Measurements from ENCODE around the gene OR6N2. TPM values are rescaled to one million over a fixed set of nuclear protein-coding genes. Genes with fewer than 3 reads are reported as not detected.

The OR6N2 gene
- total and polyA plus RNA-seq, 2 donors from 2014 or later = not detected

GRCh38 chr1:158814970-158815369 is 34.0 kb upstream of the OR6N2 start:
- intact Hi-C loops (cut with DNase I) = no loop called here
- no peak overlapping the region for H3K9ac ChIP-seq (ENCODE audit: low read length in 3 of 3)
- no peaks in the 10 kb centered on the region for H3K4me1 ChIP-seq (ENCODE audit: control insufficient read depth in 2 of 3, insufficient read depth in 2 of 3, low read depth in 1 of 3, low read length in 3 of 3)
- H3K27ac ChIP-seq (ENCODE audit: low read depth in 2 of 2, low read length in 2 of 2) = no peak overlapping the region
- no peak for TF ChIP-seq CTCF (IDR thresholded peaks at IDR 0.05; ENCODE audit: borderline replicate concordance, extremely low read depth, insufficient read depth)
- no peaks in the 10 kb centered on the region for H3K36me3 ChIP-seq (ENCODE audit: control insufficient read depth in 2 of 3, insufficient read depth in 3 of 3, low read length in 3 of 3)
- DNase-seq (no peak), FAIRE-seq (no peak)
- no peaks in the 10 kb centered on the region for H3K27me3 ChIP-seq (ENCODE audit: control insufficient read depth, insufficient read depth, low read length)
- H3K4me3 ChIP-seq (ENCODE audit: low read length in 3 of 3) = no peak overlapping the region
- no peaks in the 10 kb centered on the region for H3K9me3 ChIP-seq (ENCODE audit: control insufficient read depth in 2 of 3, insufficient read depth in 1 of 3, low read length in 3 of 3)

GRCh38 chr1:158813164-158813563 is 32.2 kb upstream of the OR6N2 start:
- no peak for TF ChIP-seq CTCF (IDR thresholded peaks at IDR 0.05; ENCODE audit: borderline replicate concordance, extremely low read depth, insufficient read depth)

DNA sequence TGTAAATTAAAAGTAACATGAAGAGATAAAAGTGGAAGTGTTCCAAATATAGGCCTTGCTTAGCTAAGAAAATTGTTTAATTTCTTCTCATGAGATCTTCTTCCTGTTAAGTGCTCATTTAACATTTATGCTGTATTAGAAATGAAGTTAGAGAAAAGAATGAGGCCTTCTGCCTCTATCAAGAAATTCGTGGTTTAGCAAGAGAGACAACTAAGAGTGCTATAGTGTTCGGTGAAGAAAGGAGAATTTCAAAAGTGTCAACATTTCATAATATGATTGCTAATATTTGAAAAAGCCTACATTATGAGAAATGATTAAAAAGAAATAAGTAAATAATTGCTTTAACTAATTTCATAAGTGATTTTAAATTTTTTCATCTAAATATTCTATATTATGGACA is 31.3 kb upstream of the OR6N2 start:
- Histone ChIP-seq H3K36me3 (ENCODE audit: control insufficient read depth in 2 of 3, insufficient read depth in 3 of 3, low read length in 3 of 3) (no peaks in the 10 kb centered on the region), H3K4me1 (ENCODE audit: control insufficient read depth in 2 of 3, insufficient read depth in 2 of 3, low read depth in 1 of 3, low read length in 3 of 3) (no peaks in the 10 kb centered on the region), H3K4me3 (ENCODE audit: low read length in 3 of 3) (no peak overlapping the region), H3K9ac (ENCODE audit: low read length in 3 of 3) (no peak overlapping the region), H3K27me3 (ENCODE audit: control insufficient read depth, insufficient read depth, low read length) (no peaks in the 10 kb centered on the region), H3K9me3 (ENCODE audit: control insufficient read depth in 2 of 3, insufficient read depth in 1 of 3, low read length in 3 of 3) (no peaks in the 10 kb centered on the region), H3K27ac (ENCODE audit: low read depth in 2 of 2, low read length in 2 of 2) (no peak overlapping the region)
- DNase-seq = no peak
- intact Hi-C loops (cut with DNase I) = no loop called here
- TF ChIP-seq CTCF (IDR thresholded peaks at IDR 0.05; ENCODE audit: borderline replicate concordance, extremely low read depth, insufficient read depth) = no peak
- FAIRE-seq = no peak

More at GRCh38 chr1:158813164-158813563, 32.2 kb upstream of the OR6N2 start:
- DNase-seq (no peak), FAIRE-seq (no peak)
- intact Hi-C loops (cut with DNase I) = no loop called here
- no peaks in the 10 kb centered on the region for H3K27me3 ChIP-seq (ENCODE audit: control insufficient read depth, insufficient read depth, low read length)
- H3K27ac ChIP-seq (ENCODE audit: low read depth in 2 of 2, low read length in 2 of 2) = no peak overlapping the region
- H3K36me3 ChIP-seq (ENCODE audit: control insufficient read depth in 2 of 3, insufficient read depth in 3 of 3, low read length in 3 of 3) = no peaks in the 10 kb centered on the region
- no peaks in the 10 kb centered on the region for H3K9me3 ChIP-seq (ENCODE audit: control insufficient read depth in 2 of 3, insufficient read depth in 1 of 3, low read length in 3 of 3)
- no peak overlapping the region for H3K9ac ChIP-seq (ENCODE audit: low read length in 3 of 3)
- H3K4me1 ChIP-seq (ENCODE audit: control insufficient read depth in 2 of 3, insufficient read depth in 2 of 3, low read depth in 1 of 3, low read length in 3 of 3) = no peaks in the 10 kb centered on the region
- no peak overlapping the region for H3K4me3 ChIP-seq (ENCODE audit: low read length in 3 of 3)

DNA sequence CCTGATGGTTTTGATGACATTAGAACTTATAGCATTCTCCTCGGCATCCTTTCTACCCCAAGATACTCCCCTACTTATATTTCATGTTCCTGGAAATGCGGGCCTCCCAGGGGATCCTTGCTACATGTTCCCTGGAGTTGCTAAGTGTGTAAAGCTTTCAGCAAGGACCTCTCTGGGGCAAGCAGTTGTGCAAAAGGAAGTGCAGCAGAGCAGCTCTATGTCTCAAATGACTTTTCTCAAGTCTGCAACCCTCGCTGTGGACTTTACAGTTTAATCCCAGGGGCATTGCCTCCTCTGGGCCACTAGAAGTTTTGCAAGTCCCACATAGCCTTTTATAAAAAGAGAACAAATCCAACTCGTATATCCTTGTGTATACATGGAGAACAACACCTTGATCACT is 29.3 kb upstream of the OR6N2 start:
- H3K36me3 ChIP-seq (ENCODE audit: control insufficient read depth in 2 of 3, insufficient read depth in 3 of 3, low read length in 3 of 3) = no peaks in the 10 kb centered on the region
- no peaks in the 10 kb centered on the region for H3K4me1 ChIP-seq (ENCODE audit: control insufficient read depth in 2 of 3, insufficient read depth in 2 of 3, low read depth in 1 of 3, low read length in 3 of 3)
- intact Hi-C loops (cut with DNase I) = no loop called here
- no peak for TF ChIP-seq CTCF (IDR thresholded peaks at IDR 0.05; ENCODE audit: borderline replicate concordance, extremely low read depth, insufficient read depth)
- no peaks in the 10 kb centered on the region for H3K27me3 ChIP-seq (ENCODE audit: control insufficient read depth, insufficient read depth, low read length)
- no peak overlapping the region for H3K27ac ChIP-seq (ENCODE audit: low read depth in 2 of 2, low read length in 2 of 2)
- FAIRE-seq (no peak), DNase-seq (no peak)
- H3K9me3 ChIP-seq (ENCODE audit: control insufficient read depth in 2 of 3, insufficient read depth in 1 of 3, low read length in 3 of 3) = no peaks in the 10 kb centered on the region
- H3K4me3 ChIP-seq (ENCODE audit: low read length in 3 of 3) = no peak overlapping the region
- no peak overlapping the region for H3K9ac ChIP-seq (ENCODE audit: low read length in 3 of 3)
